ENCODE results near the gene FGD4.

FGD4 gene

DNA sequence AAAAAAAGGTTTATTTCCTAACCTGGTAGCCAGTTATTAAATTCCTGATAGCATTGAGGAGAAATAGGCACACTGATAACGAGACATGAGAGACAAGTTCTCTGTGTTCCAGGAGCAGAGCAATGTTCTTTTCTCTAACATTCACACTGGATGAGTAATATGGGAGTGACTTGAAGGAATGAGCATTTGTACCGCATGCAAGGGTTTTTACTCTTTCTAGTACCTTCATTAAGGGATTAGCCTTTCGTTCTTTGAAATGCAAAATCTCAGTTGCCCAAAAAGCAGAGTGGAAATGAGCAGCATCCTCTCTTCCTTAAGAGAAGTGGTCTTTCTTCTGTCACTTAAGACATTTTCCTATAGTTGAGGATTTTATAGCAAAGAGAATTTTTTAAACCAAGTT lies 54.7 kb downstream of the FGD4 start:
- TF ChIP-seq SP1 (IDR thresholded peaks at IDR 0.05) (no peak), HDGF (IDR thresholded peaks at IDR 0.05; ENCODE audit: borderline replicate concordance) (no peak), ZNF384 (IDR thresholded peaks at IDR 0.05) (no peak), FOXA1 (IDR thresholded peaks at IDR 0.05) (no peak), LEF1 (IDR thresholded peaks at IDR 0.05; ENCODE audit: borderline replicate concordance) (no peak), ARNT (IDR thresholded peaks at IDR 0.05) (no peak)
- POLR2A ChIA-PET = no interaction called here
- CTCF ChIA-PET = no interaction called here
- no peak for DNase-seq (ENCODE audit: extremely low spot score)

DNA sequence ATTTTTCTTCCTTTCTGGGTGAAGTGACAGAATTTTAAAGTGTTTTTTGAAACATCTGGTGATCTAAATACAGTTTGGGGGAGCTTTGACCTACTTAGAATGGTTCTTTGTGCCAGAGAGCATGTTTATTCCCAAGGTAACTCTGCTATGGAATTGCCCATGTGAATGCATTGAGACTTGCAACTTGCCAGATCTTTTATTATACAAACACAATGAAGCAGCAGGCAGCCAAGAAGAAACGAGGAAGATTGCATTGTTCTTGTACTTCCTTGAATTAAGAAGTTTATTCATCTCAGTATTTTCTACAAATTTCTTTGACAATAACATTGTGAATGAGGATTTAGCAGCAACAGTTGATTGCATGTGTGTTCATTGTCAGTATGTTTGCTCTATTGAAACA lies 55.5 kb downstream of the FGD4 start:
- POLR2A ChIA-PET = no interaction called here
- no peak for DNase-seq (ENCODE audit: extremely low spot score)
- TF ChIP-seq FOXM1 (IDR thresholded peaks at IDR 0.05; ENCODE audit: borderline replicate concordance) = no peak
- TF ChIP-seq SUZ12 (IDR thresholded peaks at IDR 0.05) = no peak
- TF ChIP-seq L3MBTL2 (conservative IDR thresholded peaks at IDR 0.05) = no peak
- no peak for TF ChIP-seq ARNT (IDR thresholded peaks at IDR 0.05)
- no peak for TF ChIP-seq NFRKB (IDR thresholded peaks at IDR 0.05)
- no peak for TF ChIP-seq ZNF384 (IDR thresholded peaks at IDR 0.05)
- no peak for TF ChIP-seq SP1 (IDR thresholded peaks at IDR 0.05)
- TF ChIP-seq TARDBP (IDR thresholded peaks at IDR 0.05) = no peak
- no peak for TF ChIP-seq FOXK2 (IDR thresholded peaks at IDR 0.05)
- no peak for TF ChIP-seq ELF4 (IDR thresholded peaks at IDR 0.05)
- CTCF ChIA-PET = no interaction called here

DNA sequence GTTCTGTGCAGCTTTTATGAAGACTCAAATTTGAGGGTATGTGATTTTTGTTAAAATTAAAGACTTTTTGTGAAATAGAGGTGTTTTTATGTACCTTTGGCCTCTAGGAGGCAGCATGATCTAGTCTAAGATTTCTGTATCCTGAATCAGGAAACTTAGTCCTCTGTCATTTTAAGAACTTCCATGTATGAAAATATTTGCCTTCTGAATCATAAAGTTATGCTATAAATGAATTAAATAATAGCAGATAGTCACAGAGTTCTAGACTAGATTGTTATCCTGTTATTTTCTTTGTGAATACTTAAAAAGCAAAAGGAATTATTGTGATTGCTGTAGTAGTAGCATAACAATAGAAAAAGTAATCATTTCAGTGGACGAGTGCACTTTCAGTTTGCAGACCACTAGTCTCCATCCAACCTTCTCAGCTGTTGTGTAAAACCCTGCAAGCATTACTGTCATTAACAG lies 56.3 kb downstream of the FGD4 start:
- TF ChIP-seq SP1 (IDR thresholded peaks at IDR 0.05) = no peak
- TF ChIP-seq BHLHE40 (IDR thresholded peaks at IDR 0.05; ENCODE audit: borderline replicate concordance) = no peak
- TF ChIP-seq, protein P1, sequence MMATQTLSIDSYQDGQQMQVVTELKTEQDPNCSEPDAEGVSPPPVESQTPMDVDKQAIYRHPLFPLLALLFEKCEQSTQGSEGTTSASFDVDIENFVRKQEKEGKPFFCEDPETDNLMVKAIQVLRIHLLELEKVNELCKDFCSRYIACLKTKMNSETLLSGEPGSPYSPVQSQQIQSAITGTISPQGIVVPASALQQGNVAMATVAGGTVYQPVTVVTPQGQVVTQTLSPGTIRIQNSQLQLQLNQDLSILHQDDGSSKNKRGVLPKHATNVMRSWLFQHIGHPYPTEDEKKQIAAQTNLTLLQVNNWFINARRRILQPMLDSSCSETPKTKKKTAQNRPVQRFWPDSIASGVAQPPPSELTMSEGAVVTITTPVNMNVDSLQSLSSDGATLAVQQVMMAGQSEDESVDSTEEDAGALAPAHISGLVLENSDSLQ (IDR thresholded peaks at IDR 0.05) = no peak
- TF ChIP-seq ELF4 (IDR thresholded peaks at IDR 0.05) = no peak
- TF ChIP-seq L3MBTL2 (conservative IDR thresholded peaks at IDR 0.05) = no peak
- no peak for TF ChIP-seq ZNF384 (IDR thresholded peaks at IDR 0.05)
- DNase-seq (ENCODE audit: extremely low spot score) = peak; percentile 34
- ChIA-PET CTCF (interaction anchor here (0.5 to 2.4 kb wide), 5 partner anchors 9 to 300 kb away, joined by 4 to 12 read pairs (median 6); partner anchors contain the start of gene YARS2), POLR2A (no interaction called here)

DNA sequence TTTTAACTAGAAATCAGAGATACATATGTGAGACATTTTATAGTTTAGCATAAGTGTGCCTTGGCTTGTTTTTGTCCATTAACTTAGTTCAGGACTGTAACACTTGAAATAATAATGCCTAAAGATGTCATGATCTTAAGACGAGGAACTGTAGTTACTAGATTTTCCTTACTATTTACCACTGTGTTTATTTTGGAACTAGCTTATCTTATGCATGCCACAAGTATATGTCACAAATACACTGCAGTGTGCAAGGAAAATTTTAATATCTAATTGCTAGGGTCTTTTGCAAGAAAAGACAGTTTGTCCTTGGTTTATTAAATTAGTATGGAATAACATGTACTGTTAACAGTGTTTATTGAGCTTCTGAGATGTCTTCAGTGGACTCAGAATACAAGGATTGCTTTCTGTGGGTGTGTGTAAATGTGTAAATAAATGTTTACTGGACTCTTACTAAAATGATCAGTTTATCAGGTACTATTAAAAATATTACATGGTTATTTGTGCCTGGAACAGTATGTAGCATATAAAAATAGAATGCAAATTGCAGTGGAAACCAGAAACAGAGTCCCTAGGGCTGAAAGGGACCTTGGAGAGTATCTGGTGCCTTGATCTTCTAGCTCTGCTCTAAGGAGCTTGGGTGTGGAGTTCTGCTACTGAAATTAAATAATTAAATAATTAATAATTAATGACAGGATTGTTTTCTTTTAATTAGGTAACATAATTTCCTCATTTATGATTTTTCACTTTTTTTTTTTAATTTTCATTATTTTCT lies 58.1 kb downstream of the FGD4 start:
- TF ChIP-seq CTBP1 (IDR thresholded peaks at IDR 0.05; ENCODE audit: borderline replicate concordance) = no peak
- no peak for TF ChIP-seq ELF4 (IDR thresholded peaks at IDR 0.05)
- no peak for TF ChIP-seq NFRKB (IDR thresholded peaks at IDR 0.05)
- no peak for TF ChIP-seq BHLHE40 (IDR thresholded peaks at IDR 0.05; ENCODE audit: borderline replicate concordance)
- TF ChIP-seq ZNF384 (IDR thresholded peaks at IDR 0.05) = no peak
- TF ChIP-seq HDGF (IDR thresholded peaks at IDR 0.05; ENCODE audit: borderline replicate concordance) = no peak
- no peak for TF ChIP-seq ARNT (IDR thresholded peaks at IDR 0.05)
- TF ChIP-seq, protein P1 (IDR thresholded peaks at IDR 0.05) = no peak
- TF ChIP-seq FOXA1 (IDR thresholded peaks at IDR 0.05) = no peak
- no peak for TF ChIP-seq L3MBTL2 (conservative IDR thresholded peaks at IDR 0.05)
- TF ChIP-seq FOXK2 (IDR thresholded peaks at IDR 0.05) = no peak
- TF ChIP-seq FOXM1 (IDR thresholded peaks at IDR 0.05; ENCODE audit: borderline replicate concordance) = no peak
- TF ChIP-seq LEF1 (IDR thresholded peaks at IDR 0.05; ENCODE audit: borderline replicate concordance) = no peak
- no peak for TF ChIP-seq TARDBP (IDR thresholded peaks at IDR 0.05)
- POLR2A ChIA-PET = interaction anchor here (2.0 kb wide), 1 partner anchor 298 kb away, joined by 8 read pairs; the partner anchor contains the start of gene YARS2
- no peak for DNase-seq (ENCODE audit: extremely low spot score)
- CTCF ChIA-PET = interaction anchor here (0.6 to 2.4 kb wide), 4 partner anchors 42 to 298 kb away, joined by 3 to 12 read pairs (median 5); partner anchors contain the start of gene YARS2

DNA sequence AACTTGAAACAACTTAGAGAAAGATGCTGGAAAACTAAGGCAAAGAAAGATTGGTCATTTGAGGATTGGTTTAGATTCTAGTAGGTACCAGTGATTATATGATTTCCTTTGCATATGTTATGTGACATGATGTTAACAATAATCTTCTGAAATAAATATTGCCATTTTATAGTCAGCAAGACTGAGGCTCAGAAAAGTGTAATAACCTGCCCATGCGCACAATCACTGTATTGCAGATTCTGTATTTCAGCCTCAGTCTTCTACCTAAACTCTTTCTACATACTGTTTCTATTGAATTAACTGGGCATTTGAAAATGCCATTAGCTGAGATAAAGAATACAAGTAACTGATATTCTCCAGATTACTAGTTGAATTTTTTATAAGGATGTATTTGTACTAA lies 61.3 kb downstream of the FGD4 start:
- ChIA-PET POLR2A (no interaction called here), CTCF (no interaction called here)
- no peak for TF ChIP-seq BHLHE40 (IDR thresholded peaks at IDR 0.05; ENCODE audit: borderline replicate concordance)
- TF ChIP-seq ELF4 (IDR thresholded peaks at IDR 0.05) = no peak
- no peak for TF ChIP-seq FOXK2 (IDR thresholded peaks at IDR 0.05)
- no peak for TF ChIP-seq HDGF (IDR thresholded peaks at IDR 0.05; ENCODE audit: borderline replicate concordance)
- no peak for TF ChIP-seq SUZ12 (IDR thresholded peaks at IDR 0.05)
- TF ChIP-seq ZNF384 (IDR thresholded peaks at IDR 0.05) = no peak
- no peak for TF ChIP-seq NFRKB (IDR thresholded peaks at IDR 0.05)
- no peak for TF ChIP-seq LEF1 (IDR thresholded peaks at IDR 0.05; ENCODE audit: borderline replicate concordance)
- no peak for TF ChIP-seq L3MBTL2 (conservative IDR thresholded peaks at IDR 0.05)
- DNase-seq (ENCODE audit: extremely low spot score) = no peak

DNA sequence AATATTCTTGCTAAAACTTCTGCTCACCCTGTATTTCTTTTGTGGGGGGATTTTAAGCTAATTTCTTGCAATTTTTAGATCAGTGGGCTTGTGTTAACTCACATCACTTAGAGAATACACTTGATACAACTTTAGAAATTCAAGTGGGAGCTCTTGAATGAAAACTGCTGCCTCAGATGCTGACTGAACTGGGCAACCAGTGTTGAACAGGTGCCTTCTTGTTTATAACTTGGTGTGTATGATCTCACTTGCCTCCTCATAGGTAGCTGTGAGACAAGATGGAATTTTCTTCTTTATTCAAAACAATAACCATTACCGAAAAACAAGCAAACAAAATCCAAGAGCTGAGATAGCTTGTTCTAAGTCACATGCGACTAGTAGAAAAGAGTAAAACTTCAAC lies 63.5 kb downstream of the FGD4 start:
- ChIA-PET POLR2A (no interaction called here), CTCF (interaction anchor here (1.7 kb wide), 1 partner anchor 194 kb away, joined by 4 read pairs; no protein-coding TSS in a partner anchor)
- TF ChIP-seq FOXA1 (IDR thresholded peaks at IDR 0.05) (no peak), ARNT (IDR thresholded peaks at IDR 0.05) (no peak), SP1 (IDR thresholded peaks at IDR 0.05) (no peak), ZNF384 (IDR thresholded peaks at IDR 0.05) (no peak), L3MBTL2 (conservative IDR thresholded peaks at IDR 0.05) (no peak), SUZ12 (IDR thresholded peaks at IDR 0.05) (no peak), NFRKB (IDR thresholded peaks at IDR 0.05) (no peak), ELF4 (IDR thresholded peaks at IDR 0.05) (no peak), TARDBP (IDR thresholded peaks at IDR 0.05) (no peak), BHLHE40 (IDR thresholded peaks at IDR 0.05; ENCODE audit: borderline replicate concordance) (no peak), FOXM1 (IDR thresholded peaks at IDR 0.05; ENCODE audit: borderline replicate concordance) (no peak), HDGF (IDR thresholded peaks at IDR 0.05; ENCODE audit: borderline replicate concordance) (no peak), CTBP1 (IDR thresholded peaks at IDR 0.05; ENCODE audit: borderline replicate concordance) (no peak)
- no peak for DNase-seq (ENCODE audit: extremely low spot score)

Measured in HEK293T (cell line).